Choroid plexus epithelial cell (primary cell): Measurements from ENCODE around the gene TXNRD2.

Source experiments
- DNase-seq: peaks from one replicate; pipeline ENCODE4 v3.0.0-alpha.2; 2010; ENCODE audit warnings: low read depth
- H3K4me3 ChIP-seq: 2 replicates; pipeline ENCODE4 v1.5.1; 2011; ENCODE audit warnings: low read depth, mild to moderate bottlenecking, control low read depth, low read length, moderate library complexity
- TF ChIP-seq, protein P1 (sequence below): conservative IDR thresholded peaks from 2 replicates; pipeline ENCODE4 v1.5.1; 2011; ENCODE audit warnings: low read depth, mild to moderate bottlenecking, control low read depth, inconsistent platforms, low read length, moderate library complexity

The TXNRD2 gene

GRCh38 chr22:19969141-19969928 lies 27.7 kb upstream of the TXNRD2 start:
- no peak for DNase-seq
- TF ChIP-seq, protein P1, sequence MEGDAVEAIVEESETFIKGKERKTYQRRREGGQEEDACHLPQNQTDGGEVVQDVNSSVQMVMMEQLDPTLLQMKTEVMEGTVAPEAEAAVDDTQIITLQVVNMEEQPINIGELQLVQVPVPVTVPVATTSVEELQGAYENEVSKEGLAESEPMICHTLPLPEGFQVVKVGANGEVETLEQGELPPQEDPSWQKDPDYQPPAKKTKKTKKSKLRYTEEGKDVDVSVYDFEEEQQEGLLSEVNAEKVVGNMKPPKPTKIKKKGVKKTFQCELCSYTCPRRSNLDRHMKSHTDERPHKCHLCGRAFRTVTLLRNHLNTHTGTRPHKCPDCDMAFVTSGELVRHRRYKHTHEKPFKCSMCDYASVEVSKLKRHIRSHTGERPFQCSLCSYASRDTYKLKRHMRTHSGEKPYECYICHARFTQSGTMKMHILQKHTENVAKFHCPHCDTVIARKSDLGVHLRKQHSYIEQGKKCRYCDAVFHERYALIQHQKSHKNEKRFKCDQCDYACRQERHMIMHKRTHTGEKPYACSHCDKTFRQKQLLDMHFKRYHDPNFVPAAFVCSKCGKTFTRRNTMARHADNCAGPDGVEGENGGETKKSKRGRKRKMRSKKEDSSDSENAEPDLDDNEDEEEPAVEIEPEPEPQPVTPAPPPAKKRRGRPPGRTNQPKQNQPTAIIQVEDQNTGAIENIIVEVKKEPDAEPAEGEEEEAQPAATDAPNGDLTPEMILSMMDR = no peak
- H3K4me3 ChIP-seq = no peak overlapping the region

GRCh38 chr22:19968450-19968891 lies 26.9 kb upstream of the TXNRD2 start:
- TF ChIP-seq, protein P1 = no peak
- DNase-seq = no peak
- H3K4me3 ChIP-seq = no peak overlapping the region

GRCh38 chr22:19967850-19968449 lies 26.3 kb upstream of the TXNRD2 start:
- no peak for DNase-seq
- TF ChIP-seq, protein P1 = no peak

DNA sequence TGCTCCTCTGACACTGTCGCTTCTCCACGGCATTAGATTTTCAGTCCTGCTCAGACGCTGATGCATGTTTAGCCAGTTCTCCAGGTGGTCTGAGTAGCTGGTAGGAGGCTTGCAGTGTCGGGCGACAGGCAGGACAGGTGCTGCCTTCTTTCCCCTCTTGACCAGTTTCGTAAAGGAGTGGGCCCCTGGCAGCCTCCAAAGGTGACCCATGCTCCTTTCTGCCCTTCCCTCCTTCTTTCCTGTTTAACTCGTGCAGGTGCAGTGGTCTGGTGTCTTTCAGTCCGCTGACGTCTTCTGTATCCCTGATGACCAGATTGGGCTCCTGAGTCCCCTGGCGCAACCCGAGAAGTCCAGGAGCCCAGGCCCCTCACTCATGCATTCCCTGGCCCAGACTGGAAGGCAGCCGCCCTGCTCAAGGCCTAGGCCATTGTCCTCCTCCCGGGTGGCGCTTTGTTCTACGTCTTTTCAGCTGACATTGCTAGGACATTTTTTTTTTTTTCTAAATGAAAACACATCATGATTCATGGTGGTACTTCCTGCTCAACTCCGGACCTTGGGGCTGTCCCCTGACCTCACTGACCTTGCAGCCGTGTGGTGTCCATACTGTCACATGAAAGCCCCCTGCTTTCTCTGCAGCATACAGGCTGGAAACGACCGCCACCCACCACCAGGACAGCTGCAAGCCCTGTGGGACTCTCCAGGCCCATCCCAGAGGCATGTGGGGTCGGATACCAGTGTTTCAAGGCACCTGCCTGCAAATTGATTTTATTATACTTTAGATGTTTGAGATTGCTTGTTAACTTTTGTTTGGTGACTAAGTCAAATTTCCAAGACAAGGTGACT lies 25.5 kb upstream of the TXNRD2 start:
- TF ChIP-seq, protein P1 = no peak
- H3K4me3 ChIP-seq = no peak overlapping the region
- no peak for DNase-seq

More at GRCh38 chr22:19967850-19968449, 26.3 kb upstream of the TXNRD2 start:
- H3K4me3 ChIP-seq = no peak overlapping the region

DNA sequence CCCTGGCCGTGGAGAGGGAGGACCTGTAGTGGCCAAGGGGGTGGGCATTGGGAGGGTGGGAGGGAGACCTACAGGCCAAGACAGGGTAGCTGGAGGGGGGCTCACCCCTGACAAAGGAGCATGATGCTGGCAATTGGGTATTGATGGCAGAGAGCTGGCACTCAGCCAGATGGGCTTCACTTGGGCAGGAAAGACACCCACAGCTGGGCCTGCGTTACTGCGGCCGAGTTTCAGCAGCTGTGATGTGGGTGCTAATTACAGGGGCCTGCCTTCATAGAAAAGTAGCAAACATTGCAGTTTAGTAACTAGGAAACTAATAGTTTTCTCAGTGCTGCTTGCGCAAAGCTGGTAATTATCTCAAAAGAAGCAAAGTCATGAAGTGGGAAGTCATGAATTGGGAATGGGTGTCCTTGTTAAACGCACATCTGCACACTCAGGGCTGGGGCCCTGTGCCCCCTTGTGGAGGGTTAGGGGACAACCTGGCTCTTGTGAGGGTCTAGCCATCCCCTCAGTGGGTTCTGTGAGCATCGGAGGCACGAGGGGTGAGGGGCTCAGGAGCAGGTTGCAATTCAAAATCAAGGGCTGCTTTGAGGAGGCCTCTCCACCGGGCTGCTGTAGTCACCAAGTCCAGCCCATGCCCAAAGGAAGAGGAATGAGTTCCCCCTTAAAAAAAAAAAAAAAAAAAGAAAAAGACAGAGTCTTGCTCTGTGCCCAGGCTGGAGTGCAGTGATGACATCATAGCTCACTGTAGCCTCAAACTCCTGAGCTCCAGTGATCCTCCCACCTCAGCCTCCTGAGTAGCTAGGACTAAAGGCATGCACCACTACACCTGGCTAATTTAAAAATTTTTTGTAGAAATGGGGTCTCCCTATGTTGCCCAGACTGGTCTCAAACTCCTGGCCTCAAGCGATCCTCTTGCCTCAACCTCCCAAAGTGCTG lies 24.4 kb upstream of the TXNRD2 start:
- TF ChIP-seq, protein P1 = peak; percentile 62
- H3K4me3 ChIP-seq = no peak overlapping the region
- no peak for DNase-seq
